Neutrophil (primary cell): Measurements from ENCODE around the gene CAMK2B.

Experiments
- H3K27ac ChIP-seq: fragments of 200-600 bp; sonication (generic); 2 replicates; pipeline ENCODE4 v1.5.1; 2016; ENCODE audit warnings: mild to moderate bottlenecking, moderate library complexity
- H3K27me3 ChIP-seq: fragments of 200-600 bp; sonication (generic); 2 replicates; pipeline ENCODE4 v1.6.0; 2016; ENCODE audit warnings: mild to moderate bottlenecking
- H3K36me3 ChIP-seq: fragments of 200-600 bp; sonication (generic); 2 replicates; pipeline ENCODE4 v1.5.1; 2017
- H3K4me1 ChIP-seq, 2 experiments: fragments of 200-600 bp in 1 of 2; sonication (generic) in 1 of 2; 1 replicate in 1 of 2; 2 replicates in 1 of 2; pipeline versions ENCODE4 v1.5.1 to v1.6.1; 2013 to 2016; ENCODE audit warnings: low read depth in 1 of 2, low read length in 1 of 2, mild to moderate bottlenecking in 1 of 2, moderate library complexity in 1 of 2; ENCODE audit not compliant: control insufficient read depth in 1 of 2, insufficient read depth in 1 of 2
- H3K4me3 ChIP-seq, 2 experiments: fragments of 200-600 bp in 1 of 2; sonication (generic) in 1 of 2; 1 replicate in 1 of 2; 2 replicates in 1 of 2; pipeline ENCODE4 v1.5.1; 2013 to 2016; ENCODE audit warnings: low read depth in 1 of 2, low read length in 1 of 2, mild to moderate bottlenecking in 1 of 2, moderate library complexity in 1 of 2
- H3K9me3 ChIP-seq: fragments of 200-600 bp; sonication (generic); 2 replicates; pipeline ENCODE4 v1.5.1; 2016
- TF ChIP-seq, protein P1 (sequence below): fragments of 200-600 bp; sonication (generic); IDR thresholded peaks from 2 replicates; pipeline ENCODE4 v1.5.1; 2016; ENCODE audit warnings: antibody characterized with exemption

CAMK2B gene

DNA sequence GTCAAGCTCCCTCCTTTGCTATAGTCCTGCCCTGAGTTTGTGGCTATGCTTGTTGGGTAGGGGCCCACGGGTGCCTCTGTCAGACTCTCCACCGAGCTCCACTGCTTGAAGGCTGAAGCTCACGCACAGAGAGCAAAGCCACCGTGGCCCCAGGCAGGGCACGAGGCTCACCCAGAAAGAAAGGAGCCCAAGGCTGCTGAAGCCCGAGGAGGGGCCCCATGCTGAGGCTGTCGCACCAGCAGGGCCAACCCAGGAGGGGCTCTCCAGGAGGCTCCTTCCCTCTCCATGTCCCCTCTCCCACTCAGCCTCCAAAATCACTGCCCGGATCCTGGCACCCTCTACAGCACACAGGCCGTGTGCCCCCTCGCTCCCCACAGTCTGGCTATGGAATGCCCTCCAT is 74.1 kb downstream of the CAMK2B start:
- no peaks in the 10 kb centered on the region for H3K9me3 ChIP-seq
- no peaks in the 10 kb centered on the region for H3K4me1 ChIP-seq
- no peak overlapping the region for H3K27ac ChIP-seq
- H3K4me3 ChIP-seq: no peak overlapping the region
- no peaks in the 10 kb centered on the region for H3K27me3 ChIP-seq
- no peaks in the 10 kb centered on the region for H3K36me3 ChIP-seq
- TF ChIP-seq, protein P1, sequence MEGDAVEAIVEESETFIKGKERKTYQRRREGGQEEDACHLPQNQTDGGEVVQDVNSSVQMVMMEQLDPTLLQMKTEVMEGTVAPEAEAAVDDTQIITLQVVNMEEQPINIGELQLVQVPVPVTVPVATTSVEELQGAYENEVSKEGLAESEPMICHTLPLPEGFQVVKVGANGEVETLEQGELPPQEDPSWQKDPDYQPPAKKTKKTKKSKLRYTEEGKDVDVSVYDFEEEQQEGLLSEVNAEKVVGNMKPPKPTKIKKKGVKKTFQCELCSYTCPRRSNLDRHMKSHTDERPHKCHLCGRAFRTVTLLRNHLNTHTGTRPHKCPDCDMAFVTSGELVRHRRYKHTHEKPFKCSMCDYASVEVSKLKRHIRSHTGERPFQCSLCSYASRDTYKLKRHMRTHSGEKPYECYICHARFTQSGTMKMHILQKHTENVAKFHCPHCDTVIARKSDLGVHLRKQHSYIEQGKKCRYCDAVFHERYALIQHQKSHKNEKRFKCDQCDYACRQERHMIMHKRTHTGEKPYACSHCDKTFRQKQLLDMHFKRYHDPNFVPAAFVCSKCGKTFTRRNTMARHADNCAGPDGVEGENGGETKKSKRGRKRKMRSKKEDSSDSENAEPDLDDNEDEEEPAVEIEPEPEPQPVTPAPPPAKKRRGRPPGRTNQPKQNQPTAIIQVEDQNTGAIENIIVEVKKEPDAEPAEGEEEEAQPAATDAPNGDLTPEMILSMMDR: no peak

- Histone ChIP-seq H3K27ac (no peak overlapping the region), H3K4me1 (no peaks in the 10 kb centered on the region), H3K9me3 (no peaks in the 10 kb centered on the region), H3K36me3 (no peaks in the 10 kb centered on the region), H3K27me3 (no peaks in the 10 kb centered on the region), H3K4me3 (no peak overlapping the region)
- TF ChIP-seq, protein P1: no peak
Observed at GRCh38 chr7:44249639-44250234, 75.7 kb downstream of the CAMK2B start.

GRCh38 chr7:44247868-44248651 is 77.3 kb downstream of the CAMK2B start:
- no peak overlapping the region for H3K4me3 ChIP-seq
- no peaks in the 10 kb centered on the region for H3K4me1 ChIP-seq
- H3K27ac ChIP-seq: no peak overlapping the region
- H3K9me3 ChIP-seq: no peaks in the 10 kb centered on the region
- TF ChIP-seq, protein P1: no peak
- no peaks in the 10 kb centered on the region for H3K36me3 ChIP-seq
- no peaks in the 10 kb centered on the region for H3K27me3 ChIP-seq

DNA sequence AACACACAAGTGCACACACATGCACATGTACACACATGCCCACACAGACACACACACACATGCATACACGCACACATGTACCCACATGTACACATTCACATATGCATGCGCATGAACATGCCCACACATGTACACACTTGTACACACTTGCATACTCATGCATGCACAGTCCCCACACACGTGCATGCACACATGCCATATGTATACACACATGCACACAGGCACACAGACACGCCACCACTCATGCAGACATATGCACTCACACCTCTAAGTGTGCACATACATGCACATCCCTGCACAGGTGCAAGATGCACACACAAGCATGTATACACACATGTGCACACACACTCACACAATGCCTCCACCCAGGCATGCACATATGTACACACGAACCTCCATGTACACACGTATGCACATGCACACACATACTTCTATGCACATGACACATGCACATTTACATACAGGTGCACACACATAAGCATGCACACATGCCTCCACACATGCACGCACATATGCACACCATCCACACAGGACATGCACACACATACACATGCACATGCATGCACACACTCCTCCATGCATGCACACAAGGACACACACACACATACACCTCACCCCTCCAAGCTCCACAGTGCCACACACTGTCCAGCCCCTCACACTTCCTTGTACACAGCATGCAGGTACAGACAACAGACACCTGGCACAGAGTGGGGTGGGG is 78.8 kb downstream of the CAMK2B start:
- TF ChIP-seq, protein P1: no peak
- Histone ChIP-seq H3K9me3 (no peaks in the 10 kb centered on the region), H3K4me1 (no peaks in the 10 kb centered on the region), H3K27me3 (no peaks in the 10 kb centered on the region), H3K4me3 (no peak overlapping the region), H3K27ac (no peak overlapping the region), H3K36me3 (no peaks in the 10 kb centered on the region)

DNA sequence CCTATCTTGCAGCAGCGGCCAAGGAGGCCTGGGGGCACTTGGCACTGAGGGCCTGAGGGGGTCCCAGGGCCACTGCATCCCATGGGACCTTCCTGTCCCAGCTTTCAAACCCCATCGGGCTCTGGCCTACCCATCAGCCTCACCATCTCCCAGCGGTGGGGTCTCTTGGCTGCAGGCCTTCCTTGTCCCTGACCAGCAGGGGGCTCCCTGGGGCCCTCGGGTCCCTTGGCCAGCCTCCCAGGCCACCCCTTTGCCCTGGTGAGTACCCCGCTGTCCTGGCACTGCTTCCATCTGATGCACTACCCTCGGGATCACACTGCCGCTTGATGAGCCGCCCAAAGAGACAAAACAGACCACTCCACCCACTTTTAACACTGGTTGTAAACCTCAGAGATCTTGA is 81.1 kb downstream of the CAMK2B start:
- Histone ChIP-seq H3K27ac (no peak overlapping the region), H3K9me3 (no peaks in the 10 kb centered on the region), H3K36me3 (no peaks in the 10 kb centered on the region), H3K4me3 (no peak overlapping the region), H3K27me3 (no peaks in the 10 kb centered on the region), H3K4me1 (peaks cover 0 to 3% of the 10 kb centered on the region in 2 experiments)
- TF ChIP-seq, protein P1: no peak
